H1 (cell line): ENCODE data around the gene NR3C2. TPM values are rescaled to one million over a fixed set of nuclear protein-coding genes. Genes with fewer than 3 reads are reported as not detected.

ENCODE experiments used
- CTCF ChIA-PET: fragments of 300-600 bp; sonication (Branson Sonifier 250); formaldehyde crosslinking; loops from one replicate; lab custom pipeline; 2021; ENCODE audit not compliant: partially characterized antibody; lab: Charles Lee
- POLR2A ChIA-PET: fragments of 300-600 bp; sonication (Branson Sonifier 250); formaldehyde crosslinking; loops from one replicate; lab custom pipeline; 2021; ENCODE audit warnings: inconsistent platforms; ENCODE audit not compliant: partially characterized antibody; lab: Charles Lee
- DNase-seq, 2 experiments: peaks; one replicate each; pipeline versions ENCODE4 v3.0.0 to v3.0.0-alpha.2; 2010 to 2022; ENCODE audit warnings: low spot score in 2 of 2, low read depth in 1 of 2, mixed read lengths in 1 of 2
- FAIRE-seq: peaks from 2 replicates; lab custom pipeline; 2011; peaks lifted over from hg19 to GRCh38; lab: Jason Lieb, UNC
- H2AFZ ChIP-seq: 2 replicates; pipeline ENCODE4 v1.8.1; 2012; ENCODE audit warnings: low read length, inconsistent platforms
- H2AK5ac ChIP-seq: 2 replicates; pipeline ENCODE4 v1.6.1; 2013; ENCODE audit warnings: low read depth, low read length
- H2BK120ac ChIP-seq: replicated peaks from 2 replicates; pipeline ENCODE3; 2013; ENCODE audit warnings: low read depth, low read length, inconsistent platforms
- H2BK12ac ChIP-seq: 2 replicates; pipeline ENCODE4 v1.6.1; 2013; ENCODE audit warnings: low read depth, low read length
- H2BK15ac ChIP-seq: 2 replicates; pipeline ENCODE4 v1.6.1; 2013; ENCODE audit warnings: low read length
- H2BK20ac ChIP-seq: 2 replicates; pipeline ENCODE4 v1.6.1; 2013; ENCODE audit warnings: low read length
- H2BK5ac ChIP-seq: 2 replicates; pipeline ENCODE4 v1.6.1; 2013; ENCODE audit warnings: low read depth, low read length
- H3K14ac ChIP-seq: 2 replicates; pipeline ENCODE4 v1.6.1; 2013; ENCODE audit warnings: inconsistent platforms; ENCODE audit not compliant: insufficient read length
- H3K18ac ChIP-seq: 2 replicates; pipeline ENCODE4 v1.6.1; 2013; ENCODE audit warnings: low read length; ENCODE audit errors: extremely low read depth
- H3K23ac ChIP-seq: 2 replicates; pipeline ENCODE4 v1.6.1; 2013; ENCODE audit warnings: inconsistent platforms; ENCODE audit not compliant: insufficient read length
- H3K23me2 ChIP-seq: 2 replicates; pipeline ENCODE4 v1.6.1; 2013; ENCODE audit warnings: low read depth, low read length
- H3K27ac ChIP-seq: 2 replicates; pipeline ENCODE4 v1.6.1; 2011; ENCODE audit warnings: low read depth, low read length, inconsistent platforms
- H3K27me3 ChIP-seq, 4 experiments: replicated peaks in 1 of 4; 1 replicate in 1 of 4; 2 replicates in 3 of 4; pipeline versions ENCODE4 v1.6.1 to v1.8.1; 2011 to 2013; ENCODE audit warnings: low read length in 3 of 4, mild to moderate bottlenecking in 3 of 4, inconsistent platforms in 2 of 4, mixed read lengths in 2 of 4, moderate library complexity in 1 of 4; ENCODE audit not compliant: control insufficient read depth in 3 of 4, insufficient read depth in 3 of 4; ENCODE audit errors: extremely low read depth in 1 of 4
- H3K36me3 ChIP-seq, 4 experiments: 2 replicates each; pipeline versions ENCODE4 v1.6.1 to v1.8.1; 2011 to 2013; ENCODE audit warnings: mild to moderate bottlenecking in 4 of 4, low read length in 3 of 4, moderate library complexity in 2 of 4, control low read depth in 1 of 4, inconsistent platforms in 1 of 4; ENCODE audit not compliant: insufficient read depth in 4 of 4, control insufficient read depth in 2 of 4
- H3K4ac ChIP-seq: replicated peaks from 2 replicates; pipeline ENCODE3; 2013; ENCODE audit warnings: low read length, low read depth, mixed read lengths, inconsistent platforms; ENCODE audit not compliant: insufficient read length
- H3K4me1 ChIP-seq, 4 experiments: replicated peaks in 1 of 4; 1 replicate in 1 of 4; 2 replicates in 3 of 4; pipeline versions ENCODE4 v1.6.1 to v1.8.1; 2011 to 2013; ENCODE audit warnings: low read length in 3 of 4, inconsistent platforms in 2 of 4, mixed read lengths in 1 of 4; ENCODE audit not compliant: insufficient read depth in 4 of 4, control insufficient read depth in 3 of 4
- H3K4me2 ChIP-seq, 2 experiments: 2 replicates each; pipeline versions ENCODE4 v1.6.1 to v1.8.1; 2011 to 2013; ENCODE audit warnings: low read depth in 2 of 2, low read length in 2 of 2, control low read depth in 1 of 2, inconsistent platforms in 1 of 2, mild to moderate bottlenecking in 1 of 2; ENCODE audit not compliant: insufficient read depth in 1 of 2
- H3K4me3 ChIP-seq, 4 experiments: fragments of 200-600, 300-600 bp in 1 of 4; sonication (generic), shearing (Covaris generic), sonication (Bioruptor Twin) in 1 of 4; 2 replicates each; pipeline versions ENCODE4 v1.5.1 to v1.8.1; 2011 to 2016; ENCODE audit warnings: low read length in 4 of 4, low read depth in 3 of 4, control low read depth in 2 of 4, inconsistent platforms in 2 of 4, mild to moderate bottlenecking in 2 of 4, mixed read lengths in 1 of 4, moderate library complexity in 1 of 4; ENCODE audit not compliant: insufficient read depth in 2 of 4; ENCODE audit errors: extremely low read depth in 1 of 4
- H3K56ac ChIP-seq: replicated peaks from 2 replicates; pipeline ENCODE3; 2013; ENCODE audit warnings: low read depth, mild to moderate bottlenecking, mixed read lengths, low read length, inconsistent platforms; ENCODE audit not compliant: insufficient read length
- H3K79me1 ChIP-seq: 2 replicates; pipeline ENCODE4 v1.6.1; 2013; ENCODE audit warnings: low read depth, low read length, control low read depth
- H3K79me2 ChIP-seq, 2 experiments: 2 replicates each; pipeline versions ENCODE4 v1.6.1 to v1.8.1; 2012 to 2013; ENCODE audit warnings: low read length in 2 of 2, mild to moderate bottlenecking in 2 of 2, inconsistent platforms in 1 of 2; ENCODE audit not compliant: insufficient read depth in 2 of 2, control insufficient read depth in 1 of 2
- H3K9ac ChIP-seq, 4 experiments: replicated peaks in 1 of 4; 1 replicate in 1 of 4; 2 replicates in 3 of 4; pipeline versions ENCODE4 v1.6.1 to v1.8.1; 2011 to 2013; ENCODE audit warnings: low read depth in 3 of 4, low read length in 3 of 4, control low read depth in 2 of 4, mild to moderate bottlenecking in 2 of 4, moderate library complexity in 2 of 4, inconsistent platforms in 1 of 4; ENCODE audit errors: extremely low read depth in 1 of 4
- H3K9me3 ChIP-seq, 2 experiments: 2 replicates each; pipeline versions ENCODE4 v1.6.1 to v1.8.1; 2012 to 2013; ENCODE audit warnings: mild to moderate bottlenecking in 2 of 2, moderate library complexity in 2 of 2, control low read depth in 1 of 2, inconsistent platforms in 1 of 2, low read depth in 1 of 2, low read length in 1 of 2, mixed read lengths in 1 of 2; ENCODE audit not compliant: insufficient read depth in 2 of 2
- H4K20me1 ChIP-seq, 2 experiments: replicated peaks in 1 of 2; 2 replicates each; pipeline versions ENCODE3 to v1.8.1; 2011 to 2013; ENCODE audit warnings: inconsistent platforms in 2 of 2, low read length in 2 of 2, mild to moderate bottlenecking in 1 of 2; ENCODE audit not compliant: insufficient read depth in 2 of 2, control insufficient read depth in 1 of 2
- H4K5ac ChIP-seq: 2 replicates; pipeline ENCODE4 v1.6.1; 2013; ENCODE audit warnings: low read length, low read depth, mixed read lengths, inconsistent platforms; ENCODE audit not compliant: insufficient read length
- H4K8ac ChIP-seq: 2 replicates; pipeline ENCODE4 v1.8.0; 2013; ENCODE audit warnings: mild to moderate bottlenecking, moderate library complexity, low read length, inconsistent platforms; ENCODE audit not compliant: insufficient read depth; ENCODE audit errors: extremely low read depth
- H4K91ac ChIP-seq: replicated peaks from 2 replicates; pipeline ENCODE3; 2013; ENCODE audit warnings: low read length, mixed read lengths, inconsistent platforms; ENCODE audit not compliant: insufficient read length
- CEBPB ChIP-seq: IDR thresholded peaks from 2 replicates; pipeline ENCODE4 v1.6.1; 2012; ENCODE audit warnings: low read depth, low read length
- CTBP2 ChIP-seq: IDR thresholded peaks from 2 replicates; pipeline ENCODE4 v1.7.0; 2011; ENCODE audit warnings: borderline replicate concordance, mild to moderate bottlenecking, moderate library complexity, mixed read lengths, low read length; ENCODE audit not compliant: insufficient read depth, insufficient read length
- EGR1 ChIP-seq: IDR thresholded peaks from 2 replicates; pipeline ENCODE4 v1.6.1; 2011; ENCODE audit warnings: low read depth, low read length, borderline replicate concordance
- JUN ChIP-seq: IDR thresholded peaks from 2 replicates; pipeline ENCODE4 v1.6.1; 2011; ENCODE audit warnings: low read depth, mild to moderate bottlenecking, improper control_type of control experiment, low read length
- NRF1 ChIP-seq: IDR thresholded peaks from 2 replicates; pipeline ENCODE4 v1.6.1; 2011; ENCODE audit warnings: mild to moderate bottlenecking, low read depth, low read length, improper control_type of control experiment
- RXRA ChIP-seq: IDR thresholded peaks from 2 replicates; pipeline ENCODE4 v1.6.1; 2011; ENCODE audit warnings: low read depth, mild to moderate bottlenecking, low read length, moderate library complexity; ENCODE audit not compliant: insufficient read depth
- SIN3A ChIP-seq, 2 experiments: IDR thresholded peaks in 1 of 2; conservative IDR thresholded peaks in 1 of 2; 2 replicates each; pipeline ENCODE4 v1.6.1; 2011 to 2012; ENCODE audit warnings: low read length in 2 of 2, improper control_type of control experiment in 1 of 2, low read depth in 1 of 2, mild to moderate bottlenecking in 1 of 2
- SIX5 ChIP-seq: IDR thresholded peaks from 2 replicates; pipeline ENCODE4 v1.6.1; 2011; ENCODE audit warnings: mild to moderate bottlenecking, low read depth, low read length
- SP4 ChIP-seq: IDR thresholded peaks from 2 replicates; pipeline ENCODE4 v1.6.1; 2012; ENCODE audit warnings: low read length, inconsistent platforms
- TAF1 ChIP-seq: IDR thresholded peaks from 2 replicates; pipeline ENCODE4 v1.6.1; 2011; ENCODE audit warnings: mild to moderate bottlenecking, low read depth, low read length
- TBP ChIP-seq: IDR thresholded peaks from 2 replicates; pipeline ENCODE4 v1.6.1; 2011; ENCODE audit warnings: low read depth, low read length, improper control_type of control experiment
- TCF12 ChIP-seq: IDR thresholded peaks from 2 replicates; pipeline ENCODE4 v1.6.1; 2011; ENCODE audit warnings: low read depth, mild to moderate bottlenecking, low read length
- YY1 ChIP-seq: IDR thresholded peaks from 2 replicates; pipeline ENCODE4 v1.6.1; 2011; ENCODE audit warnings: low read depth, mild to moderate bottlenecking, low read length
- WGBS, 2 experiments: shearing (Covaris generic) in 1 of 2; methylation state at CpG; one replicate each; pipeline versions ENCODE4 v1.1.6 to v1.1.7; 2013 to 2015; ENCODE audit warnings: low lambda C conversion rate in 2 of 2, mixed read lengths in 2 of 2, inconsistent platforms in 1 of 2, low coverage in 1 of 2, missing lambda C conversion rate in 1 of 2; ENCODE audit not compliant: insufficient replicate concordance in 2 of 2, insufficient coverage in 1 of 2, insufficient read length in 1 of 2; ENCODE audit errors: extremely low coverage in 1 of 2, missing lambda C conversion rate in 1 of 2; 5-methylcytosine and 5-hydroxymethylcytosine counted together
- polyA plus RNA-seq, 7 experiments: library from polyadenylated mRNA; depleted of rRNA in 3 of 7; stranded (reverse) in 5 of 7; unstranded in 2 of 7; fragments of >200 nt in 5 of 7; fragments of 200-250 nt in 2 of 7; gene quantifications; 1 replicate in 5 of 7; 2 replicates in 1 of 7; 4 replicates in 1 of 7; pipeline versions ENCODE4 v1.2.1 to v1.2.3, GENCODE V29; 2011 to 2013; ENCODE audit warnings: missing spikeins in 2 of 7, mixed read lengths in 2 of 7
- total RNA-seq: library from RNA; stranded (reverse); fragmentation: NEBNext Ultra II Directional; extraction: Animal tissue kit (Norgen Biotek cat#: 25700); gene quantifications from 2 replicates; pipeline ENCODE4 v1.2.1, GENCODE V29; 2021
- TF ChIP-seq, protein P1 (sequence below): IDR thresholded peaks from 2 replicates; pipeline ENCODE4 v1.6.1; 2011; ENCODE audit warnings: low read depth, mild to moderate bottlenecking, low read length; ENCODE audit not compliant: insufficient read depth

Gene NR3C2
- total and polyA plus RNA-seq, 2 of the 8 experiments (the other 6 are each of a cell fraction or from before 2014, with no cell fraction given) = 0.80 to 3.9 TPM

DNA sequence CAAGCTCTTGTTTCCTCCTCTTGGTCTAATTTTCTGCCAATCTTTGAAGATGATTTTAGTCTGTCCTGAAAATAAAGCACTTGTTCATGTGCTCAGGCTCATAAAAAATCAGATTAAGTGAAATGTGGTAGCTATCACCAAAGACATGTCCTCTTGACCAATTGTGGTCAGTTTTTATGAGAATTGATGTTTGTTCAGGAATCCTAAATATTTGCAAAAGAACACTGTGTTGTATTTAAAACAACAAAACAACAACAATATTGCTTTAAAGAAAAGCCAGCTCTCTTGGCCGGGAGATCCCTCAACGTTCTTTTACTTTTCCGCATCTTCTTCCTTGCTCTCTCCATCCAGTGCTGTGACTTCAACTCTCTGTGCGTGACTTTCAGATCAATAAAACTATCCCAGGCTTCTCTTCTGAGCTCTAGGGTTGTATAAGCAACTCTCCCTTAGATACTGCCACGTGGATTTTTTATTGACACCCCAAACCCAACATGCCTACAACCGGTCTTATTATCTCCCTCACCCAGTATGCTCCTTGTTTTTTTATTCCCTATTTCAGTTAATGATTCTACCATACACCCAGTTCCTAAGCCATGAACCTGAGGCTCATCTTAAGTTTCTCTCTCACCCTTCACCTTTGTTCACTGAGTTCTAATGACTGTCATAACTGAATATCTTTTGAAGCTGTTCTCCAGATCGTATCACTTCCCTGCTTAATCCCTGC is 400.4 kb downstream of the NR3C2 start:
- Histone ChIP-seq H2BK120ac (no peak overlapping the region), H2AFZ (no peak overlapping the region), H3K9me3 (no peaks in the 10 kb centered on the region), H3K23me2 (no peaks in the 10 kb centered on the region), H3K27me3 (no peaks in the 10 kb centered on the region), H4K8ac (no peak overlapping the region), H3K4me3 (no peak overlapping the region), H2BK5ac (no peak overlapping the region), H2AK5ac (no peak overlapping the region), H4K91ac (no peak overlapping the region), H4K20me1 (no peaks in the 10 kb centered on the region), H3K9ac (no peak overlapping the region), H3K23ac (no peak overlapping the region), H3K79me2 (no peaks in the 10 kb centered on the region), H3K4ac (no peak overlapping the region), H3K56ac (no peak overlapping the region), H3K18ac (no peak overlapping the region), H3K14ac (no peak overlapping the region), H3K4me2 (no peak overlapping the region), H3K4me1 (no peaks in the 10 kb centered on the region), H4K5ac (no peak overlapping the region), H3K27ac (no peak overlapping the region), H2BK15ac (no peak overlapping the region), H2BK12ac (no peak overlapping the region), H3K79me1 (no peaks in the 10 kb centered on the region), H2BK20ac (no peak overlapping the region), H3K36me3 (no peaks in the 10 kb centered on the region)
- WGBS, 2 experiments = 94% methylated on average over 7 of the region's 7 CpGs; no CpG with 5 or more reads in 1 of the 2 experiments
- ChIA-PET POLR2A (no interaction called here), CTCF (interaction anchor here (0.7 to 1.1 kb wide), 4 partner anchors 30 to 116 kb away, joined by 3 to 4 read pairs (median 3); no protein-coding TSS in a partner anchor)
- FAIRE-seq (no peak), DNase-seq (no peak)
- no peak for TF ChIP-seq SIX5
- no peak for TF ChIP-seq TCF12
- TF ChIP-seq EGR1 = no peak
- TF ChIP-seq YY1 = no peak
- no peak for TF ChIP-seq RXRA
- TF ChIP-seq, protein P1, sequence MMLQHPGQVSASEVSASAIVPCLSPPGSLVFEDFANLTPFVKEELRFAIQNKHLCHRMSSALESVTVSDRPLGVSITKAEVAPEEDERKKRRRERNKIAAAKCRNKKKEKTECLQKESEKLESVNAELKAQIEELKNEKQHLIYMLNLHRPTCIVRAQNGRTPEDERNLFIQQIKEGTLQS = no peak
- no peak for TF ChIP-seq SIN3A (conservative IDR thresholded peaks at IDR 0.05 in 1 of 2, IDR thresholded peaks at IDR 0.05 in 1 of 2; ENCODE audit: low read depth in 1 of 2, low read length in 2 of 2)
- no peak for TF ChIP-seq NRF1
- TF ChIP-seq CTBP2 = no peak
- TF ChIP-seq CEBPB = no peak
- TF ChIP-seq JUN = no peak
- TF ChIP-seq TBP = no peak
- TF ChIP-seq SP4 = no peak
- no peak for TF ChIP-seq TAF1
